ENCODE data around the gene SUGCT. TPM values are rescaled to one million over a fixed set of nuclear protein-coding genes. Genes with fewer than 3 reads are reported as not detected.

SUGCT gene
- total RNA-seq, 4 donors from 2014 or later = 1.1 to 3.6 (median 2.6) TPM

DNA sequence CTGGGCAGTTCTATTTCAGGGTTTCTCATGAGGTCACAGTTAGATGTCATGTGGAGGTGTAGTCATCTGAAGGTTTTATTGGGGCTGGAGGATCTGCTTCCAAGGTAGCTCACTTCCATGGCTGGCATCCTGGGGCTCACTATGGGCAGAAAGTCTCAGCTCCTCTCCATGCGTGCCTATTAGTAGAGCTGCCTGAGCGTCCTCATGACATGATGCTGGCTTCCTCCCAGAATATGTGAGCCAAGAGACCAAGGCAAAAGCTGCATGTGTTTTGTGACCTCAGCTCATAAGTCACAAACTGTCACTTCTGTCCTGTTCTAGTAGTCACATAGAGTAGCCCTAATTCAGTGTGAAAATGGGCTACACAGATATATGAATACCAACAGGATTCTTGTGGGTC, 524.4 kb downstream of the SUGCT start:
- TF ChIP-seq, protein P1, sequence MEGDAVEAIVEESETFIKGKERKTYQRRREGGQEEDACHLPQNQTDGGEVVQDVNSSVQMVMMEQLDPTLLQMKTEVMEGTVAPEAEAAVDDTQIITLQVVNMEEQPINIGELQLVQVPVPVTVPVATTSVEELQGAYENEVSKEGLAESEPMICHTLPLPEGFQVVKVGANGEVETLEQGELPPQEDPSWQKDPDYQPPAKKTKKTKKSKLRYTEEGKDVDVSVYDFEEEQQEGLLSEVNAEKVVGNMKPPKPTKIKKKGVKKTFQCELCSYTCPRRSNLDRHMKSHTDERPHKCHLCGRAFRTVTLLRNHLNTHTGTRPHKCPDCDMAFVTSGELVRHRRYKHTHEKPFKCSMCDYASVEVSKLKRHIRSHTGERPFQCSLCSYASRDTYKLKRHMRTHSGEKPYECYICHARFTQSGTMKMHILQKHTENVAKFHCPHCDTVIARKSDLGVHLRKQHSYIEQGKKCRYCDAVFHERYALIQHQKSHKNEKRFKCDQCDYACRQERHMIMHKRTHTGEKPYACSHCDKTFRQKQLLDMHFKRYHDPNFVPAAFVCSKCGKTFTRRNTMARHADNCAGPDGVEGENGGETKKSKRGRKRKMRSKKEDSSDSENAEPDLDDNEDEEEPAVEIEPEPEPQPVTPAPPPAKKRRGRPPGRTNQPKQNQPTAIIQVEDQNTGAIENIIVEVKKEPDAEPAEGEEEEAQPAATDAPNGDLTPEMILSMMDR (IDR thresholded peaks at IDR 0.05) = no peak
- no peak for ATAC-seq (ENCODE audit: low FRiP score)
- DNase-seq (ENCODE audit: low spot score) = no peak

DNA sequence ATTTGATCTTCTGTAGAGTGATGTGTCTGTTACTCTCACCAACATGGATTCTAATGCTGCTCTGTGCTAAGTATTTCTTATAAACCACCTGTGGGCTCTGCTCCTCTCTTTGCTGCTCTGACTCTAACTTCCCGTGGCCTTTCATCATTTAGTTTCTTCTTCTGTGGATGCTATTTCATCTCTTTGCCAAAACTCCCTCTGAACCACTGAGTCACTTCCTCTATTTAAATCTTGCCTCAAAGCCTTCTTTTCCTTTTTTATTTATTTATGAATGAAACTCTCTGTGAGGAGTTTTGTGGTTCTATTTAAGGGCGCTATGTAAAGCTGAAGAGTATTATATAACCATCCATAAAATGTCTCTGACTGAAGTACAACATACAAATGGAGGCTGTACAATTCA, 538.5 kb downstream of the SUGCT start:
- DNase-seq (ENCODE audit: low spot score) = no peak
- TF ChIP-seq, protein P1 (IDR thresholded peaks at IDR 0.05) = no peak
- ATAC-seq (ENCODE audit: low FRiP score) = no peak

- DNase-seq (ENCODE audit: low spot score) (no peak), ATAC-seq (ENCODE audit: low FRiP score) (no peak)
- TF ChIP-seq, protein P1 (IDR thresholded peaks at IDR 0.05) = no peak
These were observed 539.5 kb downstream of the SUGCT start for GRCh38 chr7:40674316-40674715.

DNA sequence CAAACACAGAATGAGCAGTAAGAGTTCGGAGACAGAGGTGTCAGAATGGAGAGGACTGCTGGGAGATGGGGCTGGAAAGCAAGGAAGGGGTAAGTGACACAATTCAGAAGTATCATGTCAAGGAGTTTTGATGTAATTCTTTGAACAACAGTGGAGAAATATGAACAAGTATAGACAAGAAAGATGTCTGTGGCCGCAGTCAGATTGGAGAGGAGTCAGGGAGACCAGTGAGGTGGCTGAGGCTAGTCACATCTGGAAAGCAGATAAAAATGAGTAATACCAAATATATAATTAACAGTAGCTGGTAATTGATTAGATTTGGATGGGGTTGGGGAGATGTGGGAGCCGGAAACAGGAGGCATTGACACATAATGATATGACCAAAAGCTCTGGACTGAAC, 540.9 kb downstream of the SUGCT start:
- no peak for DNase-seq (ENCODE audit: low spot score)
- TF ChIP-seq, protein P1 (IDR thresholded peaks at IDR 0.05) = no peak
- no peak for ATAC-seq (ENCODE audit: low FRiP score)

DNA sequence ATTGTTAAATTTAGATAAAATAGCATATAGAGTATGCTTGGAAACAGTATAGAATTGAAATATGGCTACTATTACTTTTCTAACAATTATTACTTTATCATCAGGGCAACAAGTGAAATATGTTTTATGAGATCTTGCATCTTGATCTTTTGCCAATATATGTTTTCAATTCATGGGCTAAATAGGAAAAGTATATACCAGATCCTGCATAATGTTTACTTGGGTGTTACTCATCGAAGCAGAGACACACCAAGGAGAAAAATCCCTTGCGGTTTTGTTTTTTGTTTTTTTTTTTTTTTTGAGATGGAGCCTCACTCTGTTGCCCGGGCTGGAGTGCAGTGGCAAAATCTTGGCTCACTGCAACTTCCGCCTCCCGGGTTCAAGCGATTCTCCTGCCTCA, 541.4 kb downstream of the SUGCT start:
- no peak for DNase-seq (ENCODE audit: low spot score)
- no peak for ATAC-seq (ENCODE audit: low FRiP score)
- TF ChIP-seq, protein P1 (IDR thresholded peaks at IDR 0.05) = no peak

- TF ChIP-seq, protein P1 (IDR thresholded peaks at IDR 0.05) = no peak
- DNase-seq (ENCODE audit: low spot score) = no peak
- ATAC-seq (ENCODE audit: low FRiP score) = no peak
These were observed 545.9 kb downstream of the SUGCT start for GRCh38 chr7:40680657-40681056.

DNA sequence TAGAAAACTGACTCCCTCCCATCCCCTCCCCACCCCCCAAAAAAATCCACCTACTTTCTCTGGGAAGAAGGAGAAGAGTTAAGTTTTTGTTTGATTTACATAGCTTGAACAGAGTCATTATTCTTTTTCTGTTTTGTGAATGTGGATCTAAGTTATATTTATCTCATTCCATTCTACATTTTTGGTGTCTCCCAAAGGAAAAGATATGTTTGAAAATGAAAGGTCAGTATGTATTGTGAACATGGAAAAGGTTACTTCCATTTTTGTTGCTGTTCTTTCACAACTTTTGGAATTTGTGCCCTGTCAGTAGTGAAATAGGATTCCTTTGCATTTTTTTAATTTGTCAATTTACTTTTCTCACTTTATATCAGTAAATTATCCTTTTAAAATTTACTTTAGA, 547.9 kb downstream of the SUGCT start:
- DNase-seq (ENCODE audit: low spot score) (no peak), ATAC-seq (ENCODE audit: low FRiP score) (no peak)
- TF ChIP-seq, protein P1 (IDR thresholded peaks at IDR 0.05) = no peak
